Activated T-cell treated with anti-CD3 and anti-CD28 coated beads for 24 hours (primary cell): Measurements from ENCODE around the gene KIF16B.
"Not testable (repeated sequence)": the region's sequence is repeated elsewhere in the genome, so short reads cannot be mapped to it uniquely, and the experiment has no call there.

ENCODE experiments used
- DNase-seq: peaks from one replicate; pipeline ENCODE4 v3.0.0-alpha.2; 2020; ENCODE audit warnings: low read depth

Gene KIF16B, protein sequence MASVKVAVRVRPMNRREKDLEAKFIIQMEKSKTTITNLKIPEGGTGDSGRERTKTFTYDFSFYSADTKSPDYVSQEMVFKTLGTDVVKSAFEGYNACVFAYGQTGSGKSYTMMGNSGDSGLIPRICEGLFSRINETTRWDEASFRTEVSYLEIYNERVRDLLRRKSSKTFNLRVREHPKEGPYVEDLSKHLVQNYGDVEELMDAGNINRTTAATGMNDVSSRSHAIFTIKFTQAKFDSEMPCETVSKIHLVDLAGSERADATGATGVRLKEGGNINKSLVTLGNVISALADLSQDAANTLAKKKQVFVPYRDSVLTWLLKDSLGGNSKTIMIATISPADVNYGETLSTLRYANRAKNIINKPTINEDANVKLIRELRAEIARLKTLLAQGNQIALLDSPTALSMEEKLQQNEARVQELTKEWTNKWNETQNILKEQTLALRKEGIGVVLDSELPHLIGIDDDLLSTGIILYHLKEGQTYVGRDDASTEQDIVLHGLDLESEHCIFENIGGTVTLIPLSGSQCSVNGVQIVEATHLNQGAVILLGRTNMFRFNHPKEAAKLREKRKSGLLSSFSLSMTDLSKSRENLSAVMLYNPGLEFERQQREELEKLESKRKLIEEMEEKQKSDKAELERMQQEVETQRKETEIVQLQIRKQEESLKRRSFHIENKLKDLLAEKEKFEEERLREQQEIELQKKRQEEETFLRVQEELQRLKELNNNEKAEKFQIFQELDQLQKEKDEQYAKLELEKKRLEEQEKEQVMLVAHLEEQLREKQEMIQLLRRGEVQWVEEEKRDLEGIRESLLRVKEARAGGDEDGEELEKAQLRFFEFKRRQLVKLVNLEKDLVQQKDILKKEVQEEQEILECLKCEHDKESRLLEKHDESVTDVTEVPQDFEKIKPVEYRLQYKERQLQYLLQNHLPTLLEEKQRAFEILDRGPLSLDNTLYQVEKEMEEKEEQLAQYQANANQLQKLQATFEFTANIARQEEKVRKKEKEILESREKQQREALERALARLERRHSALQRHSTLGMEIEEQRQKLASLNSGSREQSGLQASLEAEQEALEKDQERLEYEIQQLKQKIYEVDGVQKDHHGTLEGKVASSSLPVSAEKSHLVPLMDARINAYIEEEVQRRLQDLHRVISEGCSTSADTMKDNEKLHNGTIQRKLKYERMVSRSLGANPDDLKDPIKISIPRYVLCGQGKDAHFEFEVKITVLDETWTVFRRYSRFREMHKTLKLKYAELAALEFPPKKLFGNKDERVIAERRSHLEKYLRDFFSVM (N-terminal part only)

DNA sequence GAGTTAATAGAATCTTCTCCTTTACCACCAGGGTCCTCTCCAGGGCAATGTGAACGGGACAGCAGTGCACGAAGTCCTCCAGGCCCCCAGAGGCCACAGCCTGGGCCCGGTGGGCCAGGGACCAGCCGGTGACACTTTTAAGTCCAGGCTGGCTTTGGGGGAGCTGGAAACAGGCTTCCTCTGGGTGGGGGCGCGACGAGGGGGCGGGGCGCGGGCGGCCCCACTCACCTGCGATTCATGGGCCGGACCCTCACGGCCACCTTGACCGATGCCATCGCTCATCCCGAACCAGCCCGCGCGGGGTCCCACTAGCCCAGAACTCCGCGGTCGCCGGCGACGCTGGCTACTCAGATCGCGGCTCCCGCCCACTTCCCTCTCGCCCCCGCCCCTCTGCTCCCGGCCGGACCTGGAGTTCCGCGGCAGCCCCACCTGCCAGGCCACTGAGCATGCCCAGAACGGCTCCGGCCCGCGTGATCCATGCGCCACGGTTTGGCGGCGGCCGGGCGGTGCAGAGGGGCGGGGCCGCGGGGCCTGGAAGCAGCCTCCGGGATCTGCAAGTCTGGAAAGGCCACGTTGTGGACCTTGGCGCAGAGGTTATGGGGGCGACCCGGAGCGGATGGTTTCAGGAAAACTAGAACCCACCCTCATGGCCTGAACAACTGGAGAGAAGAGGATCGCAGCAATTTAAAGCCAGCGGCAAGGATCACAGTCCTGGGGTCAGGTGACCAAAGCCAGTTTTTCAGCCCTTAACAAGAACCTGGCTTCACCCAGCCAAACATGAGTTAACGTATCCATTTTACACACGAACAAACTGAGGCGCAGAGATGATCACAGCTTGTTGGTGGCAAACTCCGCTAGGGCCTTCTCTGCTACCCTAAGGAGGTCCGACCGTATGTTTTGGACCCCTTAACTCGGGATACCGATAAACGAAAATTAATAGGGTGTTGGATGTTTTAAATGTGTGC is at the start of gene KIF16B:
TSS of gene KIF16B (minus strand) at position 448 of the 965 bp plus-strand sequence. CDS start at position 275, 173 bp downstream.
- peak; percentile 86 for DNase-seq

GRCh38 chr20:16622501-16622900 is 49.3 kb upstream of the KIF16B start:
- DNase-seq: no peak

DNA sequence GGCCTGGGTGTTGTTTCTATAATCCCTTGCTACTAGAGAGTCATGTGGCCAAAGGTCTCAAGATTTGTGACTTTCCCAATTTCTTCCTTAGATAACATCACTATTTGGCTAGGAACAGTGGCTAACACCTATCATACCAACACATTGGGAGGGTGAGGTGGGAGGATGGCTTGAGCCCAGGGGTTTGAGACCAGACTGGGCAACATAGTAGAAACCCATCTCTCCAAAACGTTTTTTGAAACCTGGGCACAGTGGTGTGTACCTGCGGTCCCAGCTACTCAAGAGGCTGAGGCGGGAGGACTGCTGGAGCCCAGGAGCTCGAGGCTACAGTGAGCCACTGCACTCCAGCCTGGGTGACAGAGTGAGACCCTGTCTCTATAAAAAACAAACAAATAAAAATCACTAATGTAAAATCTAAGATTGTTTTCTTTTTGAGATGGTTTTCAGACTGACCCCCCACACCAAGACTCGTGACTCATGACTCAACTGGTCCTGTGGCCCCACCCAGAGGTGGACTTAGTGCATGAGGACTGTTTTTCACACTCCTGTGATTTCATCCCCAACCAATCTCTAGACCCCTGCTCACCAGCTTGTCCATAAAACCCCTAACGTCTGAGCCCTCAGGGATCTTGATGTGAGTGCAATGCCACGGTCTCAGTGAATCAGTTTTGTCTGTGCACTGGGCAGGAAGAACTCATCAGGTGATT is 48.3 kb upstream of the KIF16B start:
- no peak for DNase-seq

- no peak for DNase-seq
These were observed 47.7 kb upstream of the KIF16B start for GRCh38 chr20:16620961-16621360.

GRCh38 chr20:16619953-16620352 is 46.7 kb upstream of the KIF16B start:
- no peak for DNase-seq

- DNase-seq: no peak
These were observed 43.8 kb upstream of the KIF16B start for GRCh38 chr20:16617056-16617455.

- DNase-seq: no peak
These were observed 43.1 kb upstream of the KIF16B start for GRCh38 chr20:16616317-16616716.

DNA sequence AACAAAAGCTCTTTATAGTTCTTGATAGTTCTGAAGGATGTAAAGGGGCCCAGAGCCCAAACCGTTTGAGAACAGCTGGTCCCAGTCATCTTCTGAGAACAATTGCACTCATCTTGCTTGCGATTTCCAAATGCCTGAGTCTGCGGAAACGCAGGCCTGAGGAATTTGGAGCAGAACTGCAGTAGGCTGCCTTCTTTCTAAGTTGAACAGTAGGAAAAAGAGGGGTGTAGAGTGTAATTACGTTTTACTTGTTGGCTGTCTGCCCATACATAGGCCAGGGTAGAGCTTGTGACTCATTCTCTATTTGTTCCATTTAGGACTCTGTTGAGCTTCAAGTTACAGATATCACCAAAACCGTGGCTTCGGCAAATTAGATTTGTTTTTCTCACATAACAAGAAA is 42.0 kb upstream of the KIF16B start:
- DNase-seq: no peak

- DNase-seq: no peak
These were observed 40.7 kb upstream of the KIF16B start for GRCh38 chr20:16613954-16614353.

DNA sequence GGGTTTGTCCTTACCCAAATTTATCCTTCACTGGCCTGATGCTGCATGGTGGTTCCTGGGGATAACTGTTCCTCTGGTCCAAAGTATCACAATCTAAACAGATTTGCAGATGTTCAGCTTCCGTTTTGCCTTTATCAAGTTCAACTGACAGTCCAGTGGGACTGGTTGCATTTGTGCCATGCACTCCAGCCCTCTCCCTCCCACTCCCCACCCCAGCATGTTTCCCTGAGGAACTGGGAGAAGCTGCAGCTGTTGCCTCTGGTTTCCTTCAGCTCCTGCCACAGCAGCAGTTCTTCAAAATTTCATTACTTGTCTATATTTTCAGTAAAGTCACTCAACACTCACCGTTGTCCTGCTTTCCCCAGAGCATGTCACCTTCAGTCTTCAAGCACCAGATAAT is 39.5 kb upstream of the KIF16B start:
- no peak for DNase-seq

DNA sequence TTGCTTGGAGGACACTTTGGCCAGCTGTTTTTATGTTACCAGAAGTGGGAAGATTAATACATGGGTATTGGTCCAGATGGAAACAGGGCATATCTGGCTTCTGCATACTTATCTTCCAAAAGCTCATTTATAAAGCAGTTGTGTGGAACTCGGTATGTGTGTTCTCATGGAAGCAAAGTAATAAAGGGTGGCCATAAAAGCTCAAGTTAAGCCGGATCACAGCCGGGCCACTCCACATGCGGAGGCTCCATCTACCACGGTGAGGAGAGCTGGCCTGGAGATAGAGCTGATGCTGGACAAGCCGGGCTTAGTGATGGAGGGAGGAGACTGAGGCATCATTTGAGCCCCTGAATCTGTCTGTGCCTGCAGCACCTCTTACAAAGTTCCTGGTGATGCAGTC is 38.6 kb upstream of the KIF16B start:
- DNase-seq: no peak

- no peak for DNase-seq
These were observed 35.8 kb upstream of the KIF16B start for GRCh38 chr20:16609066-16609465.

GRCh38 chr20:16608277-16608650 is 35.0 kb upstream of the KIF16B start:
- no peak for DNase-seq

DNA sequence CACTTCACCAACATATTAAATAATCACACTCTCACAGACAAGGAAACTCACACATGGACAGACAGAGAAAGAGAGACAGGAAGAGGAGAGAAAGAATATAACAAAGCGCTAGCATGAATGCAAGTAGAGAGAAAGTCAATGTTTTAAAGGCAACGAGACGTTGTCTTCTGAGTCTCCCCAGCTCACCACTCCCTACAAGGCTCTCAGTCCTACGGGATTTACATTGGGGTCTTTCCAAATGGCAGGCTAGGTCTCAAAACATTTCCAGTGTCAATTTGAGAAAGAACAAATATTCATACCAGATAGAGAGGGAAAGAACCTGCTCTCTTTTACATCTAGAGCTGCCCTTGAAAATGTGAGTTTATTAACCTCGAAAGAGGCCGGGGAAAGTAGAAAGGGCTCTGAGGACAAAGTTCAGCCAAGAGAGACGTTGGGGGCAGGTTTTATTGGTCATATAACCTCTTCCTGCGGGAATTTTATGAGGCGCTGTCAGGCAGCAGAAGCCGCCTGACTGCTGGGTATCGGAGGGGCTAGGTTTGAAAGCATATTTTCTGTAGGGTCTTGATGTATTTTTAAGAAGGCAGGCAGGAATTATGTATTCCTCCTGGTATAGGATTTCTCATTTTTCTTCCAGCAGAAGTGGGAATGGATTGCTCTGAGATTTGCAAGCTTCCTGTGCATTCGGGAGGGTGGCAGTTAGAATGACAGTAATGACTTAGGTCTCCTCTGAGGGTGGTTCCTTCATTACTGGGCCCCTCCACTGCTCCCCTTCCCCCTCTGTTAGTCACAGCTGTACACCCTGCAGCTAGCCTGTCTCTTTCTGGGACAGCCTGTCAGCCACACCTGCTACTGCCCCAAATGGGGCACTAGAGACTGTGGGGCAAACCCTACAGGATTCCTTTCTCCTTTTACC is 34.4 kb upstream of the KIF16B start:
- DNase-seq: no peak

GRCh38 chr20:16606468-16607070 is 33.3 kb upstream of the KIF16B start:
- no peak for DNase-seq

GRCh38 chr20:16601047-16601446 is 27.8 kb upstream of the KIF16B start:
- DNase-seq: no peak

GRCh38 chr20:16599257-16599656 is 26.0 kb upstream of the KIF16B start:
- no peak for DNase-seq

GRCh38 chr20:16596991-16597390 is 23.7 kb upstream of the KIF16B start:
- DNase-seq: no peak

DNA sequence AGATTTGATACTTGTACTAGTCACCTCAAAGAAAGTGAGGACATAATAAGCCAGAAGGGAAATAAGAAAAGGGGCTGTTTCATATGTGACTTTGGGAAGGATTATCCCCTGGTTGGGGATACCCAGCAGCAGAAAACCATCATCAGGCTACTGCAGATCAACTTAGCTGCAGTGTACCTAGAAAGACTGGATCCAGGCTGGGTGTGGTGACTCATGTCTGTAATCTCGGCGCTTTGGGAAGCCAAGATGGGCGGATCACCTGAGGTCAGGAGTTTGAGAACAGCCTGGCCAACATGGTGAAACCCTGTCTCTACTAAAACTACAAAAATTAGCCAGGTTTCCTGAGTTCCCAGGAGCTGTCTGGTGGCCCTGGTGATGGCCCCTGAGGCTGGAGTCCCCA is 23.2 kb upstream of the KIF16B start:
- not testable (repeated sequence) for DNase-seq
